Mesothelial cell of epicardium (in vitro differentiated cells): ENCODE measurements around the gene FAM168B. TPM values are rescaled to one million over a fixed set of nuclear protein-coding genes. Genes with fewer than 3 reads are reported as not detected.

Experiments used
- DNase-seq, 2 experiments: peaks; one replicate each; pipeline ENCODE4 v3.0.0; 2021; ENCODE audit warnings: low spot score in 2 of 2; ENCODE audit not compliant: unreplicated experiment in 2 of 2
- H3K27ac Mint-ChIP-seq: 2 replicates; pipeline ENCODE4 v1.8.0; 2021; ENCODE audit warnings: mixed read lengths
- H3K27me3 Mint-ChIP-seq: 2 replicates; pipeline ENCODE4 v1.8.0; 2021; ENCODE audit warnings: low read depth, mixed read lengths
- H3K36me3 Mint-ChIP-seq: 2 replicates; pipeline ENCODE4 v1.8.0; 2021; ENCODE audit warnings: mixed read lengths
- H3K4me1 Mint-ChIP-seq: 2 replicates; pipeline ENCODE4 v1.8.0; 2021; ENCODE audit warnings: mixed read lengths
- H3K4me3 Mint-ChIP-seq: 2 replicates; pipeline ENCODE4 v1.8.0; 2021; ENCODE audit warnings: mild to moderate bottlenecking, moderate library complexity, mixed read lengths
- H3K9me3 Mint-ChIP-seq: 2 replicates; pipeline ENCODE4 v1.8.0; 2021; ENCODE audit warnings: mixed read lengths
- total RNA-seq: library from RNA; stranded (reverse); gene quantifications from 3 replicates; pipeline ENCODE4 v1.2.1, GENCODE V29; 2021
- TF ChIP-seq, protein P1 (sequence below): fragments of 200-600 bp; sonication (generic); IDR thresholded peaks from one replicate; pipeline ENCODE4 v1.5.0; 2021; ENCODE audit warnings: antibody characterized with exemption; ENCODE audit not compliant: unreplicated experiment

Gene FAM168B
- total RNA-seq, 1 donor from 2014 or later: 114 TPM

GRCh38 chr2:131010566-131010965, 82.7 kb downstream of the FAM168B start:
- Mint-ChIP-seq H3K27ac (no peak overlapping the region), H3K4me3 (no peak overlapping the region), H3K9me3 (peaks cover 8% of the 10 kb centered on the region), H3K4me1 (no peaks in the 10 kb centered on the region), H3K27me3 (peaks cover 45% of the 10 kb centered on the region), H3K36me3 (no peaks in the 10 kb centered on the region)
- no peak for DNase-seq
- TF ChIP-seq, protein P1, sequence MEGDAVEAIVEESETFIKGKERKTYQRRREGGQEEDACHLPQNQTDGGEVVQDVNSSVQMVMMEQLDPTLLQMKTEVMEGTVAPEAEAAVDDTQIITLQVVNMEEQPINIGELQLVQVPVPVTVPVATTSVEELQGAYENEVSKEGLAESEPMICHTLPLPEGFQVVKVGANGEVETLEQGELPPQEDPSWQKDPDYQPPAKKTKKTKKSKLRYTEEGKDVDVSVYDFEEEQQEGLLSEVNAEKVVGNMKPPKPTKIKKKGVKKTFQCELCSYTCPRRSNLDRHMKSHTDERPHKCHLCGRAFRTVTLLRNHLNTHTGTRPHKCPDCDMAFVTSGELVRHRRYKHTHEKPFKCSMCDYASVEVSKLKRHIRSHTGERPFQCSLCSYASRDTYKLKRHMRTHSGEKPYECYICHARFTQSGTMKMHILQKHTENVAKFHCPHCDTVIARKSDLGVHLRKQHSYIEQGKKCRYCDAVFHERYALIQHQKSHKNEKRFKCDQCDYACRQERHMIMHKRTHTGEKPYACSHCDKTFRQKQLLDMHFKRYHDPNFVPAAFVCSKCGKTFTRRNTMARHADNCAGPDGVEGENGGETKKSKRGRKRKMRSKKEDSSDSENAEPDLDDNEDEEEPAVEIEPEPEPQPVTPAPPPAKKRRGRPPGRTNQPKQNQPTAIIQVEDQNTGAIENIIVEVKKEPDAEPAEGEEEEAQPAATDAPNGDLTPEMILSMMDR: no peak

DNA sequence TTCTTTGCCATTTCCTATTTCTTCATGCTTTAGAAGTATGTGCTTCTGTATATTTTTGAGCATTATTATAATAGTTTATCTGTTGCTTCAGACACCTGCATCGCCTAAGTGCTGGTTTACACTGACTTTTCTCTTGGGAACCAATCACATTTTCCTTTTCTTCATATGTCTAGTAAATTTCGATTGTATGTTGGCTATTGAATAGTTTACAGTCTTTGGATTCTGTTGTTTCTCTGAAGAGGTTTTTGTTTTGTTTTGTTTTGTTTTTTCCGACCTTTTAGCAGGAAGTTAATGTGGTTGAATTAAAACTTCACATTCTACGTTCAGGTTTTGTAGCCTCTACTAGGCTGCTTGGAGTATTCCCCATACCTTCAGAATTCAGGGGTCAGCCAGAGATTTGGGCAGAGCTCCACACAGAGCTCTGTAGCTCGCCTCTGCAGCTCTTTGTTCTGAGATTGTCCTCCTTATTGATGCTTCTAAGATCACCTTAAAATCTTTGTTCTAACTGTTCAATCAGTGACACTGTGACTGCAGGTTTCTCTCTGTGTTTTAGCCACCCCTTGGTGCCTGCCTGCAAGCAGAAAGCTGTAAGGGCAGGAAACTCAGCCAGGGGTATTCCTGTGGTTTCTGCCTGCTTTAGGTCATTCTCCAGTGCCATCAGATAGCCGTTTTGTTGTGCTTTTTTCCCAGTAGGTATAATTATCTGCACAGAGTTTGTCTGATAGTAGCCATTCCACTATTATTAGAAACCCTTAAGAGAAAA, 83.4 kb downstream of the FAM168B start:
- no peaks in the 10 kb centered on the region for H3K36me3 Mint-ChIP-seq
- H3K27ac Mint-ChIP-seq: no peak overlapping the region
- no peak for DNase-seq
- H3K4me1 Mint-ChIP-seq: no peaks in the 10 kb centered on the region
- peaks cover 45% of the 10 kb centered on the region for H3K27me3 Mint-ChIP-seq
- TF ChIP-seq, protein P1: no peak
- H3K4me3 Mint-ChIP-seq: no peak overlapping the region
- peaks cover 8% of the 10 kb centered on the region for H3K9me3 Mint-ChIP-seq

DNA sequence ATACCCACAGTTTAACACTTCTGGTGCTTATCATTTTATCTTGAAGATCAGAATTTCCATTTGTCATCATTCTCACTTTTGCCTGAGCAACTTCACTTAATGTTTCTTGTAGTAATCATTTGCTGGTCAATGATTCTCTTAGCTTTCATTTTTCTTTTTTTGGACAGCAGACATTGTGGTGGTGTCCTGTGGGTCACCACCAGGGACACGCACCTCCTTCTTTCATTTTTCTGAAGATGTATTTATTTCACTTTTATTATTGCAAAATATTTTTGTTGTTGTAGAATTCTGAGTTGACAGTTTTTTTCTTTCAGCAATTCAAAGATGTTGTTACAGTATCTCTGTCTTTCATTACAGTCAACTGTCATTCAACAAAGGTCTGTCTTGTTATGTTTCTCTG, 84.3 kb downstream of the FAM168B start:
- Mint-ChIP-seq H3K9me3 (peaks cover 8% of the 10 kb centered on the region), H3K27me3 (peaks cover 42% of the 10 kb centered on the region), H3K36me3 (no peaks in the 10 kb centered on the region), H3K4me1 (no peaks in the 10 kb centered on the region), H3K27ac (no peak overlapping the region), H3K4me3 (no peak overlapping the region)
- DNase-seq: no peak
- TF ChIP-seq, protein P1: no peak

DNA sequence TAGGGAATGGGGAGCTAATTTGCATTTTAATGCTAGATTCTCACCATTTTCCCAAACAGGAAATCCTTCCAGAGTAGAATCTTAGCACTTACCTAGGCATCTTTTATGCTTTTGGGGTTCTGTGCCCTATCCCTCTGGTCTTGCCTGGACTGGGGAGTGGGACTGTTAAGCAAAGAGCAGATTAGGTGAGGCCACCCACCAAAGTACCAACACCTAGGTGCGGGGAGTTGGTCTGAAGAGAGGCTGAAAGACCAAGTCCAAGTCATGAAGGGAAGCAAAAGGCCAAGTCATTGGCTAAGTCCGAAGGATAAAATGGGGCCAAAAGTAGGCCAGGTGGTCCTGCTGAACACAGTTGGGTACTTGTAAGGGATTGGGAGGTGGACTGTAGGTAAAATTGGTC, 86.7 kb downstream of the FAM168B start:
- Mint-ChIP-seq H3K4me1 (no peaks in the 10 kb centered on the region), H3K4me3 (no peak overlapping the region), H3K27me3 (peaks cover 49% of the 10 kb centered on the region), H3K9me3 (peaks cover 8% of the 10 kb centered on the region), H3K27ac (no peak overlapping the region), H3K36me3 (no peaks in the 10 kb centered on the region)
- TF ChIP-seq, protein P1: no peak
- no peak for DNase-seq

GRCh38 chr2:131005216-131005935, 87.9 kb downstream of the FAM168B start:
- DNase-seq: no peak
- Mint-ChIP-seq H3K27ac (no peak overlapping the region), H3K4me3 (no peak overlapping the region), H3K9me3 (peaks cover 8% of the 10 kb centered on the region), H3K36me3 (no peaks in the 10 kb centered on the region), H3K4me1 (no peaks in the 10 kb centered on the region), H3K27me3 (peaks cover 42% of the 10 kb centered on the region)
- TF ChIP-seq, protein P1: no peak
